A549 (cell line): Measurements from ENCODE around the gene PTCD2.

Source experiments
- CTCF ChIP-seq: fragments of >200 bp; sonication (Bioruptor Twin); formaldehyde crosslinking; IDR thresholded peaks from 3 replicates; pipeline ENCODE4 v1.5.1; 2016
- MAX ChIP-seq: IDR thresholded peaks from 2 replicates; pipeline ENCODE4 v1.6.1; 2012
- RCOR1 ChIP-seq: fragments of 150-350 bp; IDR thresholded peaks from 2 replicates; pipeline ENCODE4 v1.6.1; 2014; ENCODE audit warnings: antibody characterized with exemption, low read length, low read depth

GRCh38 chr5:72290356-72291133 lies 29.6 kb upstream of the PTCD2 start:
- TF ChIP-seq MAX (no peak), CTCF (no peak), RCOR1 (no peak)
